HAP-1 (cell line): ENCODE measurements around the gene TXNRD2.
"Not testable (repeated sequence)": the region's sequence is repeated elsewhere in the genome, so short reads cannot be mapped to it uniquely, and the experiment has no call there.

Experiments used
- DNase-seq, 2 experiments: peaks; one replicate each; pipeline ENCODE4 v3.0.0-alpha.2; 2016 to 2020; ENCODE audit warnings: low spot score in 2 of 2
- H3K27me3 ChIP-seq: fragments of 250-450 bp; sonication (Bioruptor Pico); 2 replicates; pipeline ENCODE4 v1.5.1; 2020; ENCODE audit warnings: low read depth, mild to moderate bottlenecking, moderate library complexity
- H3K36me3 ChIP-seq: fragments of 250-450 bp; sonication (Bioruptor Pico); replicated peaks from 2 replicates; pipeline ENCODE4 v1.5.1; 2020; ENCODE audit warnings: mild to moderate bottlenecking
- H3K4me1 ChIP-seq: fragments of 250-450 bp; sonication (Bioruptor Pico); 2 replicates; pipeline ENCODE4 v1.5.1; 2020; ENCODE audit warnings: mild to moderate bottlenecking
- H3K4me3 ChIP-seq: fragments of 250-450 bp; sonication (Bioruptor Pico); 2 replicates; pipeline ENCODE4 v1.5.1; 2020; ENCODE audit warnings: mild to moderate bottlenecking, moderate library complexity
- H3K9me3 ChIP-seq: fragments of 250-450 bp; sonication (Bioruptor Pico); 2 replicates; pipeline ENCODE4 v1.5.1; 2020; ENCODE audit warnings: mild to moderate bottlenecking, moderate library complexity
- in situ Hi-C: fragments of 300-500 bp; cut with MboI; formaldehyde crosslinking; loops from 3 replicates; pipeline ENCODE4 v1.14.3; 2020; ENCODE audit warnings: low sequenced_read_pairs, inconsistent platforms, mixed read lengths

The TXNRD2 gene

DNA sequence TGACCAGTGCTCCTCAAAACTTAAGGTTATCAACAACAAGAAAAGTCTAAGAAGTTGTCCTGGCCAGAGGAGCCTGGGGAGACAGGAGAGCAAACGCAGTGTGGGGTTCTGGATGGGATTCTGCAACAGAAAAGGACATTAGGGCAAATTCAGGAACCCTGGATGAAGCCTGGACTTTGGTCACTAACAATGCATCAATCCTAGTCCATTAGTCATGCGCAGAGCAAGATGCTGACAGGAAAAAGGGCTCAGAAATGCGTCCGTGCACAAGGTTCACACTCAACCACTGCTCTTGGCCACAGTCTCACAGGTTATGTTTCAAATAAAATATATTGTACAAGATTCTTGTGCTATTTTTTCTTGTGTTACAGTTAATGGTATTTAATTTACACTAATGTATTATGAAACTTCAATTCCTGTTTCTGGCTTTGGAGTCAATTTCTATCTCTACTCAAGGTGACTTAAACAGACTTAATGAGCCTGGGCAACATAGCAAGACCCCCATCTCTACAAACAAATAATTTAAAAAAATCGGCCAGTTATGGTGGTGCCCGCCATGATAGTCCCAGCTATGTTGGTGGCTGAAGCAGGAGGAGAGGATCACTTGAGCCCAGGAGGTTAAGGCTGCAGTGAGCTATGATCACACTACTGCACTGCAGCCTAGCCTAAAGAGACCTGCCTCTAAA lies 100.5 kb downstream of the TXNRD2 start:
- DNase-seq: no peak

DNA sequence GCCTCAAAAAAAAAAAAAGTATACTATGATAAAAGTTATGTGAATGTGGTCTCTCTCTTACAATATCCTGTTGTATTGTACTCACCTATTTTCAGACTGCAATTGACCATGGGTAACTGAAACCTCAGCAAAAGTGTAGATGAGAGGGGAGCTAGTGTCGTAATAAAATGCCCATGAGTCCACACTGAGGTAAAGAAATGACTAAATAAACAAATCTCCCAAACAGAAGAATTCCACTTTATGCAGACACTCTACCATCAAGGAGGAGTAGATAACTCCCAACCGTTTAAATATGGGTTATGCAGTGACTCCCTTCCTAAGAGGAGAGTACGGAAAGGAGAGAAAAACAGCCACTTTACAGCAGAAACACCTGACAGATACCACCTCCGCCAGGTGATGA lies 101.6 kb downstream of the TXNRD2 start:
- in situ Hi-C loops: no loop called here
- Histone ChIP-seq H3K4me3 (no peak overlapping the region), H3K27me3 (no peaks in the 10 kb centered on the region), H3K4me1 (peaks cover 5% of the 10 kb centered on the region), H3K36me3 (no peaks in the 10 kb centered on the region; the same call in none of the 2 replicates), H3K9me3 (no peaks in the 10 kb centered on the region)
- DNase-seq: no peak

More for the DNA sequence above, 100.5 kb downstream of the TXNRD2 start:
- Histone ChIP-seq H3K36me3 (no peaks in the 10 kb centered on the region; the same call in none of the 2 replicates), H3K4me1 (peaks cover 5% of the 10 kb centered on the region), H3K27me3 (no peaks in the 10 kb centered on the region), H3K9me3 (no peaks in the 10 kb centered on the region), H3K4me3 (no peak overlapping the region)
- in situ Hi-C loops: no loop called here

DNA sequence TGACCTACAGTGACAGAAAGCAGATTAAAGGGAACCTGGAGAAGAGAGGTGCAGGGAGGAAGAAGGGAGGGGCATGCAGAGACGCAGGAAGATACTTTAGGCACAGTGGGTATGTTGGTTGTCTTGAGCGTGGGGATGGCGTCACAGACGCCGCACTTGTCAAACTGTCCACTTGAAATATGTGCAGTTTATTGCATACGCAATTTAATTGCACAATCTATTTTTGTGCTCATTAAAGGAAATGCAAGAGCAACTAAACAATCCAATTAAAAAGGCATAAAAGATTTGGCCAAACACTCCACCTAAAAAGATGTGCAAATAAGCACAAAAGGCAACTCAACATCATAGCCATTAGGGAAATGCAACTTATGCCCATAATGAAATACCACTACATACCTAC lies 103.7 kb downstream of the TXNRD2 start:
- H3K4me1 ChIP-seq: peaks cover 5% of the 10 kb centered on the region
- DNase-seq: no peak
- H3K36me3 ChIP-seq: no peaks in the 10 kb centered on the region; the same call in none of the 2 replicates
- H3K4me3 ChIP-seq: no peak overlapping the region
- H3K27me3 ChIP-seq: no peaks in the 10 kb centered on the region
- H3K9me3 ChIP-seq: no peaks in the 10 kb centered on the region
- in situ Hi-C loops: loop anchor here (10.0 kb wide), 1 partner anchor 63 kb away; no protein-coding TSS in a partner anchor

DNA sequence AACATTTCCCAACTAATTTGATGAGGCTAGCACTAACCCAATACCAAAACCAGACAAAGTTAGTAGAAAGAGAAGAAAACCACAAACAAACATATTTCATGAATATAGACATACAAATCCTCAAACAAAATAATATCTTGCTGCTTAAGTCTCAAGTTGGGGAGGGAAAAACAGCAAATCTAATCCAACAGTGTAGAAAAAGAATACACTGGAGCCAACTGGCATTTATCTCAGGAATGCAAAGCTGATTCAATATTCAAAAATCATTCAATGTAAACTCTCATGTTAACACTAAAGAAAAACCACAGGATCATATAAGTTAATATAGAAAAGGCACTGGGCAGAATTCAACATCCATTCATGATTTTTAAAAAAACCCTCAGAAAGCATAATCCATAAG lies 105.1 kb downstream of the TXNRD2 start:
- Histone ChIP-seq H3K9me3 (no peaks in the 10 kb centered on the region), H3K27me3 (no peaks in the 10 kb centered on the region), H3K4me1 (peaks cover 2% of the 10 kb centered on the region; the same call in 1 of the 2 replicates), H3K4me3 (no peak overlapping the region), H3K36me3 (no peaks in the 10 kb centered on the region; the same call in none of the 2 replicates)
- DNase-seq: no peak
- in situ Hi-C loops: loop anchor here (10.0 kb wide), 1 partner anchor 62 kb away; no protein-coding TSS in a partner anchor

DNA sequence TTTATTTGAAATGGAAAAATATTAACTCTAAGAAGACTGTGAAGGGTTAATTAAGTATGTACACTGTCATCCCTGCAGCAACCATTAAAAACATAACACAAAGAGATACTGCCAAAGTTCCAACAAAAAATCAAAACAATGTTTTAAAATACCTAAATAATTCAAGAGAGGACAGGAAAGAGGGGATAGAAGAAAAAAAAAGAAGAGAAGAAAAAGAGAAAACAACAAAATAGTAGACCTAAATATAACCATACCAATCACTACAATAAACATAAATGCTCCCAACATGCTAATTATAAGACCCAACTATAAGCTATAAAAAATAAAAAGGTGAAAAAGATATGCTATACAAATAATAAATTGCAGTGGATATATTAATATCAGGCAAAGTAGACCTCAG lies 107.0 kb downstream of the TXNRD2 start:
- Histone ChIP-seq H3K27me3 (no peaks in the 10 kb centered on the region), H3K9me3 (no peaks in the 10 kb centered on the region), H3K4me3 (no peak overlapping the region), H3K36me3 (no peaks in the 10 kb centered on the region; the same call in none of the 2 replicates), H3K4me1 (peaks cover 2% of the 10 kb centered on the region; the same call in 1 of the 2 replicates)
- DNase-seq: no peak
- in situ Hi-C loops: loop anchor here (10.0 kb wide), 1 partner anchor 60 kb away; no protein-coding TSS in a partner anchor

DNA sequence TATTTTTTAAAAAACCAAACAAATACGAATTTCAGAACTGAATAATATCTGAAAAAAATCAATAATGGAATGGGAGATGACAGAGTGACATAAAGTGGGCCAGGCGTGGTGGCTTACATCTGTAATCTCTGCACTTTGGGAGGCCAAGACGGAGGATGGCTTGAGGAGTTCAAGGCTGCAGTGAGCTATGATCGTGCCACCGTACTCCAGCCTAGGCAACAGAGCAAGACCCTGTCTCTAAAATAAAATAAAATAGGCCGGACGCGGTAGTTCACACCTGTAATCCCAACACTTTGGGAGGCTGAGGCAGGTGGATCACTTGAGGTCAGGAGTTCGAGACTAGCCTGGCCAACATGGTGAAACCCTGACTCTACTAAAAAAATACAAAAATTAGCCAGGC lies 108.3 kb downstream of the TXNRD2 start:
- in situ Hi-C loops: loop anchor here (10.0 kb wide), 1 partner anchor 59 kb away; no protein-coding TSS in a partner anchor
- DNase-seq: not testable (repeated sequence)

DNA sequence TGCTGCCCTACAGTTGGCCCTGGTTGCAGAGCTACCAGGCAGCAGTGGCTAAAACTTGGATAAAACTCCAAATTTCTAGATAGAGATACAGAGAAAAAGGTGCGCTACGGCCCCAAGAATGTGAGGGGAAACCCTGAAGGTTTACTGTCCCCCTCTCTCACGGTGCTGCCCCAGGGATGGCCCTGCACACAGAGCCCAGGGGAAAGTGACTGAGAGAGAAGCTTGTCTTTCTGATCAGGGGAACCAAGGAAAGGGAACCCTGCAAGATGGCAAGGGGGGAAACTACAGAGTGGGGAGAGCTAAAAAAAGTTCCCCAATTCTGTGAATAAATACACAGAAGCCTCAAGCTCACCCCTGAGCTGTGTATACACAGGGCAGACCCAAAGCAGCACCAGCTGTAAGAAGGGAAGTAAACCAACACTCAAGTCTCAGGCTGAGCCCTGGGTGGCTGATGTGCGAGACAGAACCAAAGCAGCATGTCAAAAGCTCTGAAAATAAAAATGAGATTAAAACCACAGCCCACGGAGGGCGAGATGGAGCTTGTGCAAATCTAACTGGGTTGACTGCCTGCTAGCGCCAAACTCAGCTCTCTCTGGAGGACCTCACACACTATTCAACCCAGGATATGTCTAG lies 109.0 kb downstream of the TXNRD2 start:
- in situ Hi-C loops: loop anchor here (10.0 kb wide), 1 partner anchor 58 kb away; no protein-coding TSS in a partner anchor
- DNase-seq: no peak
- H3K27me3 ChIP-seq: no peaks in the 10 kb centered on the region
- no peaks in the 10 kb centered on the region for H3K9me3 ChIP-seq
- no peaks in the 10 kb centered on the region; the same call in none of the 2 replicates for H3K36me3 ChIP-seq
- no peak overlapping the region for H3K4me3 ChIP-seq
- H3K4me1 ChIP-seq: peaks cover 2% of the 10 kb centered on the region; the same call in 1 of the 2 replicates

More for the DNA sequence above, 108.3 kb downstream of the TXNRD2 start:
- H3K4me1 ChIP-seq, H3K9me3 ChIP-seq, H3K27me3 ChIP-seq, H3K4me3 ChIP-seq, H3K36me3 ChIP-seq: not testable (repeated sequence)

DNA sequence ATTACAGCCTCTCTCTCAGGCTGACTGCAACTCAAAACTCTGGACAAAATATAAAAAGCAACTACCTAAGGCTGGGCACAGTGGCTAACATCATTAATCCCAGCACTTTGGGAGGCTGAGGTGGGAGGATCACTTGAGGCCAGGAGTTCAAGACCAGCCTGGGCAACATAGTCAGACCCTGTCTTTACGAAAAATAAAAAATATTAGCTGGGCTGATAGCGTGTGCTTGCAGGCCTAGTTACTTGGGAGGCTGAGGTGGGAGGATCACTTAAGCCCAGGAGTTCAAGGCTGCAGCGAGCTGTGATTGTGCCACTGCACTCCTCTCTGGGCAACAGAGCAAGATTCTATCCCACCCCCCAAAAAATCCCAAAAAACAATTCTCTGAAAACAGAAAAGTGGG lies 109.6 kb downstream of the TXNRD2 start:
- H3K9me3 ChIP-seq, H3K4me3 ChIP-seq, DNase-seq, H3K27me3 ChIP-seq, H3K36me3 ChIP-seq, H3K4me1 ChIP-seq: not testable (repeated sequence)
- in situ Hi-C loops: loop anchor here (10.0 kb wide), 1 partner anchor 57 kb away; no protein-coding TSS in a partner anchor

DNA sequence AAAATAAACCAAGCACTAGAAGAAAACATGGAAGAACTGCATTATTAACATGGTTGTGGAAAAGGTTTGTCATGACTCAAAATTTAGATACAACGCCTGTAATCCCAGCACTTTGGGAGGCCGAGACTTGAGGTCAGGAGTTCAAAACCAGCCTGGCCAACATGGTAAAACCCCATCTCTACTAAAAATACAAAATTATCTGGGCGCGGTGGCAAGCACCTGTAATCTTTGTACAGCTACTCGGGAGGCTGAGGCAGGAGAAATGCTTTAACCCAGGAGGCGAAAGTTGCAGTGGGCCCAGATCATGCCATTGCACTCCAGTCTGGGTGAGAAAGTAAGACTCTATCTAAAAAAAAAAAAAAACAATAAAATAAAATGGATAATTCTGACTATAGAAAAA lies 110.6 kb downstream of the TXNRD2 start:
- in situ Hi-C loops: loop anchor here (10.0 kb wide), 1 partner anchor 56 kb away; no protein-coding TSS in a partner anchor
- H3K27me3 ChIP-seq: no peaks in the 10 kb centered on the region
- H3K36me3 ChIP-seq: no peaks in the 10 kb centered on the region; the same call in 1 of the 2 replicates
- no peak overlapping the region for H3K4me3 ChIP-seq
- DNase-seq: no peak
- H3K4me1 ChIP-seq: no peaks in the 10 kb centered on the region
- no peaks in the 10 kb centered on the region for H3K9me3 ChIP-seq

DNA sequence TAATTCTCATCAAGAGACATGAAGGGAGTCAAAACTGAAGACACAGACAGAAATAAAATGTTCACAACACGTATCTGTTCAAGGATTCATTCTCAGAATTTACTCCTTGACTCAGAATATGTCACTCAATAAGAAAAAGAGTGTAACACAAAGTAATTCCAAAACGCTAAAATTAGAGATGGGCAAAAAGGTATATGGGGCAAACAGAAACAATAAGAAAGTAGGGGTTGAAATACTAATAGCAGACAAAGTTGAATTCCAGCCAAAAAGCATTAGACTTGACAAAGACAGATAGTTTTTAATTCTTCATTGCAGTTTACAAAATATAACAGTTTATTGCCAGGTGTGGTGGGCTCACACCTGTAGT lies 113.6 kb downstream of the TXNRD2 start:
- no peak overlapping the region for H3K4me3 ChIP-seq
- no peaks in the 10 kb centered on the region for H3K4me1 ChIP-seq
- no peak for DNase-seq
- no peaks in the 10 kb centered on the region for H3K36me3 ChIP-seq
- in situ Hi-C loops: no loop called here
- no peaks in the 10 kb centered on the region for H3K9me3 ChIP-seq
- no peaks in the 10 kb centered on the region for H3K27me3 ChIP-seq

DNA sequence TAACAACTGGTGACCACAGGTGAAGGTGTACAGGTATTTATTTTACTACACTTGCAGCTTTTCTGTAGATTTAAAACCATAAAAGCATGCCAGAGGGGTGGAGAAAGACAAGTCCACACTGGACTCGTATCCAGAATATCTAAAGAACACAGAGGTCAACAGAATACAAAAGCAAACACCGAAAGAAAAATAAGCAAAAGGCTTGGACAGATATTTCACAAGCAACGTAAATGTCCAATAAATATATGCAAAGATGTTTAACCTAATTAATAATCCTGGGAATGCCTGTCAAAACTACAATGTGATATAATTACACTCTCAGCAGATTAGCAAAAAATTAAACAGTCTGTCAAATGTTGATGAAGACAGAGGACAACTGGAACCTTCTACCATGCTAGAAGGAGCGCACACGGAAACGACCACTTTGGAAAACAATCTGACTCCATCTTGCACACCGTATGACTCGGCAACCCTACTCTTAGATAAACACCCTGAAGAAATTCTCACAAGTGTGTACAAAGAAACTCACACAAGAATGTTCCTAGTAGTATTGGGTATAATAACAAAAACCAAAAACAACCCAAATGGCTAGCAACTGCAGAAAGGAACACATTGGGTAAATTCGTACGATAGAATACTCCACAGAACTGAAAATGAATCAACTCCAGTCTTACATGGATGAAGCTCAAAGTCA lies 114.1 kb downstream of the TXNRD2 start:
- Histone ChIP-seq H3K4me1 (no peaks in the 10 kb centered on the region), H3K27me3 (no peaks in the 10 kb centered on the region), H3K4me3 (no peak overlapping the region), H3K9me3 (no peaks in the 10 kb centered on the region), H3K36me3 (no peaks in the 10 kb centered on the region)
- in situ Hi-C loops: no loop called here
- DNase-seq: no peak

DNA sequence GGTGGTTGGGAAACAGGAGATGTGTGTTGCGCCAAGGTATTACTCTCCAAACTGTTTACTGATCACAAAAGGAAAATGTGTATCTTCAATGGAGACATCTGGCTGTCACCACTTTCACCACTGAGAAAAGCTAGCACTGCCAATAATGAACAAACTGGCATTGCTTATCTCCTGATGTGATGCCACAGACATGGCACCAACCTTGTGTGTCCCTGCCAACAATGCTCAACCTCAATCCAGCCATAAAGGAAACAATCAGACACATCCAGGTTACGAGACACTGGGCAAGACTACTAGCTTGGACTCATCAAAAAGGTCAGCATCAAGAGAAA lies 115.0 kb downstream of the TXNRD2 start:
- no peaks in the 10 kb centered on the region for H3K27me3 ChIP-seq
- H3K36me3 ChIP-seq: no peaks in the 10 kb centered on the region
- no peak overlapping the region for H3K4me3 ChIP-seq
- no peak for DNase-seq
- in situ Hi-C loops: no loop called here
- no peaks in the 10 kb centered on the region for H3K9me3 ChIP-seq
- H3K4me1 ChIP-seq: no peaks in the 10 kb centered on the region

DNA sequence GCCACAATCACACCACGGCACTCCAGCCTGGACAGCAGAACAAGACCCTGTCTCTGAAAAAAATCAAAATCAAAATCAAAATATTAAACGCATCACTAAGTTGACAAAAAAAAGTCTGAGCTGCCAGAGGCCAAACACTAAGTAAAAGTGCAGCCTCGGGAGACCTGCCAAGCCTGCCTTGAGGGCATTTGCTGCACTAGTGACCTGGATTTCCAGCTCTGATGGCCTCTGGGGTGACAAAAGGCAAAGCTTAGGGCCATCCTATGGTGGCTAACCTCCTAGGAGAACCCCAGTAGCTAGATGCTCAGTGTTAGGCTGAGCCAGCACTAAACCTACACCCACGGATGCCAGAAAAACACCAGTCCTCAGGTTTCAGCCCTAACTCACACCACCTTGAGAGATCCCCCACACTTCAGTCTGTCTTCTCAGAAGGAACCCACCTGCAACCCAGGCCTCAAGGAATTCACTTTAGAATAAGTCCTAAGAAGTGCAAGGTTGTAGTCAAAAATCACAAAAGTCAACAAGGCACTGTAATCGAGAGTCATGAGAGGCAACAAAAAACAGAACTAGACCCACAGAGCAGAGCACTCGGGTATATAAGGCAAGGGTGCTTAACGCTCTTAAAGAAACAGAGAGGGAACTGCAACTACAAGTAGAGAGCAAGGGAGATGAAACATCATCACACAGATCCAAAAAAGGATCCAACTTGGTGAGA lies 115.6 kb downstream of the TXNRD2 start:
- in situ Hi-C loops: no loop called here
- DNase-seq: no peak
- no peak overlapping the region for H3K4me3 ChIP-seq
- no peaks in the 10 kb centered on the region for H3K9me3 ChIP-seq
- H3K27me3 ChIP-seq: no peaks in the 10 kb centered on the region
- H3K4me1 ChIP-seq: no peaks in the 10 kb centered on the region
- no peaks in the 10 kb centered on the region for H3K36me3 ChIP-seq
